GM19463 (cell line): ENCODE data around the gene DRD4.
"Not testable (repeated sequence)": the region's sequence is repeated elsewhere in the genome, so short reads cannot be mapped to it uniquely, and the experiment has no call there.

Experiments
- ATAC-seq: cut with Tn5 transposase; IDR thresholded peaks from one replicate; pipeline ENCODE4 v1.9.1; 2021; ENCODE audit warnings: mild to moderate bottlenecking, moderate library complexity; ENCODE audit not compliant: unreplicated experiment

Gene DRD4

GRCh38 chr11:641806-642370 lies 4.8 kb downstream of the DRD4 start:
- no peak for ATAC-seq

GRCh38 chr11:643366-643765 lies 6.3 kb downstream of the DRD4 start:
- no peak for ATAC-seq

- ATAC-seq = no peak
Measured at GRCh38 chr11:643849-644738, 7.0 kb downstream of the DRD4 start.

- ATAC-seq = no peak
Measured at GRCh38 chr11:645536-645935, 8.5 kb downstream of the DRD4 start.

GRCh38 chr11:646214-646613 lies 9.1 kb downstream of the DRD4 start:
- no peak for ATAC-seq

GRCh38 chr11:647672-648158 lies 10.6 kb downstream of the DRD4 start:
- ATAC-seq = not testable (repeated sequence)

- no peak for ATAC-seq
Measured at GRCh38 chr11:650482-650881, 13.4 kb downstream of the DRD4 start.

GRCh38 chr11:653136-653535 lies 16.1 kb downstream of the DRD4 start:
- not testable (repeated sequence) for ATAC-seq

GRCh38 chr11:653837-654236 lies 16.8 kb downstream of the DRD4 start:
- ATAC-seq = no peak

GRCh38 chr11:654444-654843 lies 17.4 kb downstream of the DRD4 start:
- ATAC-seq = not testable (repeated sequence)

GRCh38 chr11:655036-655726 lies 18.1 kb downstream of the DRD4 start:
- no peak for ATAC-seq

- no peak for ATAC-seq
Measured at GRCh38 chr11:656426-656825, 19.4 kb downstream of the DRD4 start.

GRCh38 chr11:656866-657265 lies 19.8 kb downstream of the DRD4 start:
- ATAC-seq = no peak

- ATAC-seq = no peak
Measured at GRCh38 chr11:657691-658126, 20.6 kb downstream of the DRD4 start.

GRCh38 chr11:659532-660085 lies 22.5 kb downstream of the DRD4 start:
- ATAC-seq = no peak

- no peak for ATAC-seq
Measured at GRCh38 chr11:660281-660680, 23.2 kb downstream of the DRD4 start.

GRCh38 chr11:660681-661444 lies 23.8 kb downstream of the DRD4 start:
- no peak for ATAC-seq

GRCh38 chr11:662689-663274 lies 25.7 kb downstream of the DRD4 start:
- ATAC-seq = no peak

GRCh38 chr11:665062-665703 lies 28.1 kb downstream of the DRD4 start:
- no peak for ATAC-seq
